Skin epidermis (tissue), 12 donors: ENCODE measurements around the gene CSNK1E.

Experiments used
- H3K27ac ChIP-seq, 21 experiments: fragments of 200-600 bp; sonication (generic) in 11 of 21; one replicate each; pipeline ENCODE4 v1.5.0; 2020; ENCODE audit warnings: mild to moderate bottlenecking in 3 of 21, inconsistent platforms in 2 of 21, moderate library complexity in 2 of 21
- H3K4me3 ChIP-seq, 7 experiments: fragments of 200-600 bp; sonication (generic) in 2 of 7; one replicate each; pipeline ENCODE4 v1.5.0; 2020; ENCODE audit warnings: inconsistent platforms in 2 of 7, mild to moderate bottlenecking in 2 of 7, moderate library complexity in 1 of 7

Gene CSNK1E

DNA sequence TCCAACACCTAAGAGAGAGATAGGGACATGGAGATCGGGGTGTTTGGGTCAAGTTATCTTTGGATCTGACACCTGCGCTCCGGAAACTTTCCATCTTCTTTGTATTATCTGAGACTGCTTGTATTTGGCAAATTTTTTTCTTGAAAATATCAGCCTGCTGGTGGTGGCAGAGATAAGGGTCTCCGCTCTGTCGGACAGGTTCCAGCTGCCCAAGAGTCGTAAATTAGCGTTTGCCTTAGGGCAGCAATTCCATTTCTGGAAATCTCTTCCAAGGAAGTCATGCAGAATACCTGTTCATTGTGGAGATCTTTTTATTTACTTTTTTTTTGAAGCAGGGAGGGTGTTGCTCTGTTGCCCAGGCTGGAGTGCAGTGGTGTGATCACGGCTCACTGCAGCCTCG is 19.5 kb upstream of the CSNK1E start:
- Histone ChIP-seq H3K27ac (peak overlapping the region in 2 of 21 experiments; percentile 34 to 68), H3K4me3 (peak overlapping the region in 3 of 7 experiments; percentile 29 to 49 (median 38))

DNA sequence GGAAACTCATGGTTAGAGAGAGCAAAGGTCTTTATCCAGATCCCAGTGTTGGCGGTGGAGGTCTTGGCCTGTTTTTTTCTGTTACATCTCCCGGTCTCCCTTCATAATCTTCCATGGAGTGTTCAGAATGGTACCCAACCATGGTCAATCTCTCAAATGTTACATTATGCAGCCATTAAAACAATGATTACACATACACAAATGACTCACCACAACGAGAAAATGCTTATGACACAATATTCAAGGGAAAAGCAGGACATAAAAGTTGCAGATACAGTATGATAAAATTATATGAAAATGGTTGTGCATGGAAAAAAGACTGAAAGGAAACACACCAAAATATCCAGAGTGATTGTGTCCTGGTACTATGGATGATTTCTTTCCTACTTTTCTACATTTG is 17.8 kb upstream of the CSNK1E start:
- peak overlapping the region in 1 of 7 experiments; percentile 29 for H3K4me3 ChIP-seq
- H3K27ac ChIP-seq, result no peak overlapping the region

DNA sequence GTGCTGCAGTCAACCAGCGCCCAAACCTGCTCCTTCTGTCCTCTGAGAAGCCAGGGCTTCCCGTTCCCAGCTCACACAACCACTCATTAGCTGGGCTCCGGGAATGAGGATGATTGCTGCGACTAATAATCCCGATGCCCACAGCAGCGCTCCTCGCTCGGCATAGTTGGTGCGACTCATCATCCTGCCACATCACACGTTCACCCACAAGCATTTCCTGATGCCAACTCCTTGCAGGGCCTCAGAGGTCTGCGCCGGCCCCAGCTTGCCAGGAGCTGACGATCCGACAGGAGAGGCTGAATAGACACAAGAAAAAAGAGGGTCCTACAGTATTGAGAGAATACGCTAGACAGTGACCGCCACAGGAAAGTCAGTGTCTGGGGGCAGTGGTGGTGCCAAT is 10.6 kb upstream of the CSNK1E start:
- Histone ChIP-seq H3K27ac (peak overlapping the region in 7 of 21 experiments; percentile 23 to 68 (median 41)), H3K4me3 (no peak overlapping the region)

GRCh38 chr22:38327396-38327795 is 10.2 kb upstream of the CSNK1E start:
- Histone ChIP-seq H3K27ac (peak overlapping the region in 7 of 21 experiments; percentile 23 to 68 (median 41)), H3K4me3 (no peak overlapping the region)

GRCh38 chr22:38325587-38325986 is 8.4 kb upstream of the CSNK1E start:
- Histone ChIP-seq H3K27ac (no peak overlapping the region), H3K4me3 (no peak overlapping the region)

DNA sequence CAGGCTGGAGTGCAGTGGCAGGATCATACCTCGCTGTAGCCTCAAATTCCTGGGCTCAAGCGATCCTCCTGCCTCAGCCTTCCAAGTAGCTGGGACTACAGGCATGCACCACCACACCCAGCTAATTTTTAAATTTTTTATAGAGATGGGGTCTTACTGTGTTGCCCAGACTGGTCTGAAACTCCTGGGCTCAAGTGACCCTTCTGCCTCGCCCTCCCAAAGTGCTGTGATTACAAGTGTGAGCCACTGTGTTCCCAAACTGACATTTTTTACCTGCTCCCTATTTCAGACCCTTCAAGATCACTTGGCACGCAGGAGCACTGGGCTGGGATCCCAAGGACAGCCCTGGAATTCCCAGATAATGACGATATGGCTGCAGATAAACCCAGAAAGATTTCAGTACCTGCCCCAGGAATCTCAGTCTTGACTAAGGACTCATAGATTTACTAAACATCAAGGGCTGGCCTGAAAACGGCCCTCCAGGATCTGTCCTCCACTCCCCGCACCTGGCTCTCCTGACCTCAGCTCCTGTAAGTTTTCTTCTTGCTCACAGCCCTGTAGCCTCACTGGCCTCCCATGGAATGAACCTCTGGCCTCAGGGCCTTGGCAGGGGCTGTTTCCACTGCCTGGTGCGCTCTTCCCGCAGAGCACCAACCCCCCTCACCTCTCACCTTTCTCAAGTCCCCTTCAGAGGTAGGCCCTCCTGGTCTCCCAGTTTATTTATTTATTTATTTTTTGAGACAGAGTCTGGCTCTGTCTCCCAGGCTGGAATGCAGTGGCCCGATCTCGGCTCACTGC is 3.6 kb upstream of the CSNK1E start:
- Histone ChIP-seq H3K4me3 (no peak overlapping the region), H3K27ac (no peak overlapping the region)

DNA sequence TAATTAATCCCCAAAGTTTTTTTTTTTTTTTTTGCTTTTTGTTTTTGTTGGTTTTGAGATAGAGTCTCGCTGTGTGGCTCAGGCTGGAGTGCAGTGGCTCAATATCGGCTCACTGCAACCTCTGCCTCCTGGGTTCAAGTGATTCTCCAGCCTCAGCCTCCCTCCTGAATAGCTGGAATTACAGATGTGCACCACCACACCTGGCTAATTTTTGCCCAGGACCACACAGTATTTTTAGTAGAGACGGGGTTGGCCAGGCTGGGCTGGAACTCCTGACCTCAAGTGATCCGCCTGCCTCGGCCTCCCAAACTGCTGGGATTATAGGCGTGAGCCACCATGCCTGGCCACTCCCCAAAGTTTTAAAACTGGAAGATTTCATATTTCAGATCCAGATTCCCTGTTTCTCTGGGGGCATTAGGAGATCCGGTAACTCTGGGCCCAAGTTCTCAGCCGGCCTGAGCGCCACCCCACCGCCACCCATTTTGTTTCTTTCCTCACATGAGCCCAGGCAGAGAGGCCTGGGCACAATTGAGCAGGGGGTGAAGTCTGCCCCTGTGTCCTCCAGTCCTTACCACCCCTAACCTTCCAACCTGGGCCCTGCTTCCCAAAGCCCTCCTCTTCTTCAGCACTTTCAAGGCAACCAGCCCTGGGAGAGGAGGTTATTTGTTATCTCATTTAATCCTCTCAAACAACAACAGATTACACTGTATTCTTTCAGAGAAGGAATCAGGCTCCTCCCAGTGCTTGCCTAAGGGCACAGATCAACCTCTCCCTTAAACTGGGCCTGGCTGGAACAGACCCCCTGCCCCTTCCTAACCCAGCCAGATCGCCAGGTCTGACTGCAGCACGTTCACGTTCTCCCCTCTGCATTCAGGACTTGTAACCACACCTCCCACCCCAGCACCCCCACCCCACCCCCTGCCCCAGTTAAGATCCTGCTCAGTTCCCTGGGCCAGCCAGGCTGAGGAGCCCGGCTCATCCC is 1.9 kb upstream of the CSNK1E start:
- H3K4me3 ChIP-seq, result no peak overlapping the region
- H3K27ac ChIP-seq, result peak overlapping the region in 20 of 21 experiments; percentile 11 to 98 (median 92)

GRCh38 chr22:38317995-38318715 is 922 bp upstream of the CSNK1E start:
- peak overlapping the region; percentile 33 to 92 (median 44) for H3K4me3 ChIP-seq
- H3K27ac ChIP-seq, result peak overlapping the region; percentile 82 to 98 (median 92)

- peak overlapping the region; percentile 88 to 100 (median 97) for H3K27ac ChIP-seq
- H3K4me3 ChIP-seq, result peak overlapping the region; percentile 58 to 92 (median 83)
These were observed 690 bp downstream of the CSNK1E start for GRCh38 chr22:38316364-38317121.

- Histone ChIP-seq H3K27ac (peak overlapping the region in 20 of 21 experiments; percentile 94 to 100 (median 98)), H3K4me3 (peak overlapping the region; percentile 58 to 92 (median 83))
These were observed 1.3 kb downstream of the CSNK1E start for GRCh38 chr22:38315823-38316363.

DNA sequence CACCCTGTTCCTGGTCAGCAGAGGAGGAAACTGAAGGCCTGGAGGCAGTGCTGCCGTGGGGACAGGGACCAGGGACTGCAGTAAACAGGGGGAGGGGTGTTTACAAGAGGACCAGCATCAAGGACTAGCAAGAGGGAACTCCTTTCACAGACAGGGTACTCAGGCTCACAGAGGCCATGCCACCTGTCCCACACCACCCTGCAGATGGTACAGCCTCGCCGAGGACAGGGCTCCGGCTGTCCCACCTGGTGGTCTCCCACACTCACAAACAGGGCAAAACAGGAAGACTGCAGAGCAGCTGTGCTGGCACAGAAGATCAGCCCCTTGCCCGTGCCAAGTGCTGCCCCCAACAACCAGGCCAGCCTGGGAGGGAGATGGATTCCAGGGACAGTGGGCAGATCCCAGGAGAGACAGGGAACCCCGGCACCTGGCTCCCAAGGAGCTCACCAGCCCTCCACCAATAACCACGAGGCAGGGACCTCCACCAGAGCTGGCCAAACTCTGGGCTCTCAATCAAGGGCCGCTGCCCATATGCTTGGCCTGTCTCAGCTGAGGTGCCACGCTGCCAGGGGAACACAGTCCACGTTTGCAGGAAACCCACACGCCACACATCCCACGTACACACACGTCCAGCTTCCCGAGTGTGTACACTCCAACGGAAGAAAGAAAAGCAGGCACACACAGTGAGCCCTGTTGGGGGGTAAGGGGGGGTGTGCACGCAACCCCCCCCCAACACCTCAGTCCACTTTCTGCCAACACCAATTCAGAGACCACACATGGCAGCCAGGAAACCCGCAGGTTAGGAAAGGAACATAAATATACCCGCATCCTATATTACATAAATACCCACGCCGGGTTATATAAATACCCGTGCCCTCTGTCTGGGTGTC is 2.1 kb downstream of the CSNK1E start:
- Histone ChIP-seq H3K27ac (peak overlapping the region in 20 of 21 experiments; percentile 94 to 100 (median 98)), H3K4me3 (peak overlapping the region; percentile 58 to 92 (median 83))

DNA sequence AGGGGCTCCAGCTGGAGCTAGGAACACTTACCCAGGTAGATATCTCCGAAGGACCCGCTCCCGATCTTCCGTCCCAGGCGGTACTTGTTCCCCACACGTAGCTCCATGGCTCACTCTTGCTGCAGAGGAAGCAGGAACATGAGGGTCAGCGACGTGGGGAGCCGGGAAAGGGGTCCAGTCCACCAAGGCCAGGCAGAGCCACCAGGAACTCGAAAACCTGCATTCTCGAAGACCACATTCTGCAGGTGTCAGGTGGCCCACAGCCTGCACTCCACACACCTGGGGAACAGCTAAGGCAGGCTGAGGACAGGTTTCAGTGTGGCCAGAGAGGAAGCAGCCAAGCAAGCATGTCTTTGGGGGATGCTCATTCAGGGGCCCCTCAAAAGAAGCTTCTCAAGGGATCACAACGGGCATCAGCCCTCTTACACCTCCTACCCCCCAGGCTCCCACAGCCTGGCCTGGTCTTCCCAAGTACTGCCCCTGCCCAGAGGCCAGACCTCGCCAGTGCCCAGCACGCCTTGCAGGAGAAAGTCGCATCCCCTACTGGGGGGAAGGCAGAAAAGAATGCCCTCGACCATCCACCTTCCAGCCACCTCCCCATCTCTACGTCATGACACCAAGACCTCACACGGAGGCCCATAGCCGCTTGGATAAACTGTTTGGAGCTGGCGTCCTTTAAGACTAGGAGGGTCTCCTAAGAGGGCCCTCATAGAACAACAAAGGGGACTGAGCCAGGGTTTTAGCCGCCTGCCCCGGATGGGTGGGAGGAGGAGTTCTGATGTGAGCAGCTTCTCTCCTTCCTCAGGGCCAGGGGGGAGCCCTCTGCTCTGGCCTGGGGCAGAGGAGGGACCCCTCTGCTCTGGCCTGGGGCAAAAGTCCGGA is 2.9 kb downstream of the CSNK1E start:
- Histone ChIP-seq H3K27ac (peak overlapping the region in 20 of 21 experiments; percentile 94 to 100 (median 98)), H3K4me3 (peak overlapping the region in 6 of 7 experiments; percentile 58 to 92 (median 85))

DNA sequence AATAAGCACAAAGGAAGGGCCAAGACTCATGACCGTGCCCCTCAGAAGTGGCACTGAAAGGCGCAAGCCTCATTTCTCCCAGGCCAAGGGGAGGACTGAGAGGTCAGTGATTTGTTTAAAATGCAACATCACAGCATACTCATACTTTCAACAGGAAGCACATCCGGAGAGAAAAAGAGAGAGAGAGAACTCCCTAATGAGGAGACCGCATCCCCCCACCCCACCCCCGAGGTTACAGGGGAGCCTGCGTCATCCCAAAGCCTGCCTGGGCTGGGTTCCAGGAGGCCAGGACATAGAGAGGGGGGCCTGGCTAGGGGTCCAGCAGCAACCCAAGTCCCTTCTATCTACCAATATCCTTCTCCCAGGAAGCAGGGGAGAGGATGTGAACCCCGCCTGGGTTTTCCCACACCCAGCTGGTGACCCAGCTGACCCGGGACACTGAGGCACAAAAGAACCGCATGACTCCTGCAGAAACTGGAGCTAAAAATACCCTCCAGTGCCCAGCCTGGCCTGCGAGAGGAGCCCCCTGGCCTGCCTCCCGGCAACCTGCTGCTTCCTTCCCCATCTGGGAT is 3.8 kb downstream of the CSNK1E start:
- H3K27ac ChIP-seq, result peak overlapping the region in 19 of 21 experiments; percentile 42 to 100 (median 97)
- H3K4me3 ChIP-seq, result peak overlapping the region in 1 of 7 experiments; percentile 76

DNA sequence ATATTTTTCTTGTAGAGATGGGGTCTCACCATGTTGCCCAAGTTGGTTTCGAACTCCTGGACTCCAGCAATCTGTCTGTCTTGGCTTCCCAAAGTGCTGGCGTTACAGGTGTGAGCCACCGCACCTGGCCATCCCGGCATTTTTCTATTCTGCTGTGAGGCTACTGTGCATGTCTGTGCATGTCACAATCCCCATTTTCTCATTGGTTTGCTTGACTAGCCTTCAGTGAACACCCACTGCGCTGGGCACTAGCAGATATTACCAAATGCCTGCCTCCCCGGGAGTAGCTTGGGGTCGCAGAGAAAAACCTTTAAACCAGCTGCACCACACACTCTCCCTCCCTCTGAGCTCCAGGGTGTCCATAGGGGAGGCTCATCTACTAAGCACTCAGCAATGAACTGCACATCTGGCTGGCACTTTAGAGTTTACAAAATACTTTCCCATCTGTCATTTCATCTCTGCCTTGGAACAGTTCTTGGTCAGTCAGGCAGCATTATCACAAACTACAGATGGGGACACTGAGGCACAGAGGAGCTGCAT is 4.9 kb downstream of the CSNK1E start:
- peak overlapping the region in 14 of 21 experiments; percentile 3 to 100 (median 96) for H3K27ac ChIP-seq
- H3K4me3 ChIP-seq, result no peak overlapping the region

DNA sequence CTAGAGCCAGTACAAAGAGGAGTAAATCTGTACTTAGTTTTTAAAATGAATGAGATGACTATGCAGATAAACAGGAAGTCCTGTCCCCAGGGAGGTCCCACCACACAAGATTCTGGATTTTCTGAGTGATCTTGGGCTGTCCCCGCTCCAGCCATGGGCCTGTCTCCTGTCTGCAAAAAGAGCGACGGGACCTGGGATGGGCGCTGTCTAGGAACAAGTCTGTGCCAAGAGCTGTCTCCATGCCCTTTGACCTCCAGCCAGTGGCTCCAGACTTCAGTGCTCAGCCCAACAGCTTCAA is 6.0 kb downstream of the CSNK1E start:
- Histone ChIP-seq H3K4me3 (no peak overlapping the region), H3K27ac (peak overlapping the region in 10 of 21 experiments; percentile 2 to 100 (median 66))
